PFSK-1 (cell line): ENCODE data around the gene AKAP6.

Experiments
- FOXP2 ChIP-seq: optimal IDR thresholded peaks from 2 replicates; pipeline ENCODE3; 2011; ENCODE audit warnings: borderline replicate concordance, control low read depth, inconsistent platforms; ENCODE audit not compliant: insufficient read depth; ENCODE audit errors: extremely low read length, extremely low read depth
- POLR2AphosphoS5 ChIP-seq: IDR thresholded peaks from 2 replicates; pipeline ENCODE4 v1.6.1; 2012; ENCODE audit warnings: low read depth, mild to moderate bottlenecking, control low read depth, low read length, moderate library complexity
- SIN3A ChIP-seq: IDR thresholded peaks from 2 replicates; pipeline ENCODE4 v1.6.1; 2012; ENCODE audit warnings: mild to moderate bottlenecking, low read length, moderate library complexity, borderline replicate concordance; ENCODE audit not compliant: insufficient read depth
- TAF1 ChIP-seq: IDR thresholded peaks from 2 replicates; pipeline ENCODE4 v1.6.1; 2012; ENCODE audit warnings: low read length, control low read depth, borderline replicate concordance; ENCODE audit not compliant: insufficient read depth
- TF ChIP-seq, protein P1 (sequence below), 2 experiments: IDR thresholded peaks; 2 replicates each; pipeline versions ENCODE4 v1.6.1 to v1.8.0; 2011 to 2012; ENCODE audit warnings: low read depth in 2 of 2, low read length in 2 of 2, control low read depth in 1 of 2, inconsistent platforms in 1 of 2, mild to moderate bottlenecking in 1 of 2, moderate library complexity in 1 of 2; ENCODE audit not compliant: insufficient read depth in 1 of 2

The AKAP6 gene

DNA sequence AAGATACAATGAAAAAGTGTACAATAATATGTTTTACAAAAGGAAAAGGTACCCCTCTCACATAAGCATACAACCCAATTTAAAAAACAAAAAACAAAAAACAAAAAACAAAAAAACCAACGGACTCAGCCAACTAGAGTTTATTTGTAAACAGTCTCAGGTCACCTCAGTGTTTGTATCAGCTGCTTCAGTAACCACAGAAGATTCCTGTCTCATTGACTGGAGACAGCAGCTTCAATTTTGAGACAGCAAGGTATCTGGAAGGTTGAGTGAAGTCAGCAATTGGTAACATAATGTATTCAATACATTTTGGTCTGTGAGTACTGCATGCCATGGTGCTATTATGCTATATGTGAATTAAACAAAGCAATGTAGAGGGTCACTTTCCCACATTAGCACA lies 201.7 kb downstream of the AKAP6 start:
- no peak for TF ChIP-seq FOXP2
- TF ChIP-seq TAF1, result no peak
- TF ChIP-seq, protein P1, sequence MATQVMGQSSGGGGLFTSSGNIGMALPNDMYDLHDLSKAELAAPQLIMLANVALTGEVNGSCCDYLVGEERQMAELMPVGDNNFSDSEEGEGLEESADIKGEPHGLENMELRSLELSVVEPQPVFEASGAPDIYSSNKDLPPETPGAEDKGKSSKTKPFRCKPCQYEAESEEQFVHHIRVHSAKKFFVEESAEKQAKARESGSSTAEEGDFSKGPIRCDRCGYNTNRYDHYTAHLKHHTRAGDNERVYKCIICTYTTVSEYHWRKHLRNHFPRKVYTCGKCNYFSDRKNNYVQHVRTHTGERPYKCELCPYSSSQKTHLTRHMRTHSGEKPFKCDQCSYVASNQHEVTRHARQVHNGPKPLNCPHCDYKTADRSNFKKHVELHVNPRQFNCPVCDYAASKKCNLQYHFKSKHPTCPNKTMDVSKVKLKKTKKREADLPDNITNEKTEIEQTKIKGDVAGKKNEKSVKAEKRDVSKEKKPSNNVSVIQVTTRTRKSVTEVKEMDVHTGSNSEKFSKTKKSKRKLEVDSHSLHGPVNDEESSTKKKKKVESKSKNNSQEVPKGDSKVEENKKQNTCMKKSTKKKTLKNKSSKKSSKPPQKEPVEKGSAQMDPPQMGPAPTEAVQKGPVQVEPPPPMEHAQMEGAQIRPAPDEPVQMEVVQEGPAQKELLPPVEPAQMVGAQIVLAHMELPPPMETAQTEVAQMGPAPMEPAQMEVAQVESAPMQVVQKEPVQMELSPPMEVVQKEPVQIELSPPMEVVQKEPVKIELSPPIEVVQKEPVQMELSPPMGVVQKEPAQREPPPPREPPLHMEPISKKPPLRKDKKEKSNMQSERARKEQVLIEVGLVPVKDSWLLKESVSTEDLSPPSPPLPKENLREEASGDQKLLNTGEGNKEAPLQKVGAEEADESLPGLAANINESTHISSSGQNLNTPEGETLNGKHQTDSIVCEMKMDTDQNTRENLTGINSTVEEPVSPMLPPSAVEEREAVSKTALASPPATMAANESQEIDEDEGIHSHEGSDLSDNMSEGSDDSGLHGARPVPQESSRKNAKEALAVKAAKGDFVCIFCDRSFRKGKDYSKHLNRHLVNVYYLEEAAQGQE (IDR thresholded peaks at IDR 0.05; ENCODE audit: insufficient read depth in 1 of 2, low read depth in 2 of 2, low read length in 2 of 2), result no peak
- no peak for TF ChIP-seq SIN3A
- no peak for TF ChIP-seq POLR2AphosphoS5

DNA sequence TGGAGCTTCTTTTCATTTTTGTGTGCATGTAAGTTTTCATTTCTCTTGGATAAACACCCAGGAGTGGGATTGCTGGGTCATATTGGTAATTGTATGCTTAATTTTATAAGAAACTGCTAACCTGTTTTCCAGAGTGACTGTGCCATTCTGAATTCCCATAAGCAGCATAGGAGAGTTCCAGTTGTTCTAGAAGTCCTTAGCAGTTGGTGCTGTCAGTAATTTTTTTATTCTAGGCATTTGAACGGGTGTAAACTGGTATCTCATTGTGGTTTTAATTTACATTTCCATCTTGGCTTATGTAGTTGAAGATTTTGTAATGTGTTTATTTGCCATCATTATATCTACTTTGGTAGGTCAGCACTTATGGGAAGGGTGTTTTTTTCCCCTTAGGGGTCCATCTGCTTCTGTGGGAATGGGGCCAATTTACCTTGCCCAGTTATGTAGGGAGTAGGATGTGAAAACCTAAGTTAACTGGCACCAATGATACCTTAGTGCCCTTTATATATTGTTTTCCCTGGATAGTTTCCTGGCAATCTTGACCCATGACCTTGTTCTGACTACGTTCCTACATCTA lies 202.9 kb downstream of the AKAP6 start:
- TF ChIP-seq TAF1, result no peak
- no peak for TF ChIP-seq FOXP2
- TF ChIP-seq, protein P1 (IDR thresholded peaks at IDR 0.05; ENCODE audit: insufficient read depth in 1 of 2, low read depth in 2 of 2, low read length in 2 of 2), result no peak
- TF ChIP-seq SIN3A, result no peak
- no peak for TF ChIP-seq POLR2AphosphoS5

DNA sequence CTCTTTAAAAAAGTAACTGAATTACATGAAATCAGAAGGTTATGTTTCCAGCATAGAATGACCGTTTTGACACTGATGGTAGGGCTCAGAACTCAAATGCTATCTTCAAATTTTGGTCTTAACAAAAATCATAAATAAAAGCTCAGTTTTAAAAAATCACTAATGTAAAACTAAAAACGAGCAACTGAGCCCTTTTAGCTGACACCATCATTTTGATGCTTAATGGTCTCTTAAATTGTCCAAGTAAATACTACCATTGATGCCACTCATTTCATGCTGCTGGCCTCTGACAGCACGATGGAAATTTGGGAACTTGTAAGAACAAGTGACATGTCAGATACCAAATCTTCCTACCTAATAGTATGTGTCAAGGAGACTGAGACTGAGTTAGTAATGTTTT lies 205.0 kb downstream of the AKAP6 start:
- TF ChIP-seq, protein P1 (IDR thresholded peaks at IDR 0.05; ENCODE audit: insufficient read depth in 1 of 2, low read depth in 2 of 2, low read length in 2 of 2), result no peak
- TF ChIP-seq TAF1, result no peak
- no peak for TF ChIP-seq FOXP2
- no peak for TF ChIP-seq POLR2AphosphoS5
- no peak for TF ChIP-seq SIN3A

DNA sequence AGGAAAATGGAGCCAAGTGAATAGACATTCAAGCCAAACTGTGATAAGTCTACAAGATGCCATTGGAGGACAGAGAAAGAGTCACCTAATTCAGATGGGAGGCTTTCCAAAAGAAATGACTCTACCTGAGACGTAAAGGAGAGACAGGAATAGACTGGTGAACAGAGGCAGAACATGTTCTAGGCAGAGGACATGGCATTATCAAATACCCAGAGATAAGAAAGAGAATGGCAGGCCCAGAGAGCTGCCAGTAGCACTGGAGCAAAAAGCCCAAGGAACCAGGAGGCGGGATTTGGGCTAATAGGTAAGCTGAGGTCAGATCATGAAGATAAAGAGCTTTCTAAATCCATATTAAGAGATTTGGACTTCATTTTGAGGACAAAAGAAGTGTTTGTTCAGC lies 207.1 kb downstream of the AKAP6 start:
- no peak for TF ChIP-seq TAF1

DNA sequence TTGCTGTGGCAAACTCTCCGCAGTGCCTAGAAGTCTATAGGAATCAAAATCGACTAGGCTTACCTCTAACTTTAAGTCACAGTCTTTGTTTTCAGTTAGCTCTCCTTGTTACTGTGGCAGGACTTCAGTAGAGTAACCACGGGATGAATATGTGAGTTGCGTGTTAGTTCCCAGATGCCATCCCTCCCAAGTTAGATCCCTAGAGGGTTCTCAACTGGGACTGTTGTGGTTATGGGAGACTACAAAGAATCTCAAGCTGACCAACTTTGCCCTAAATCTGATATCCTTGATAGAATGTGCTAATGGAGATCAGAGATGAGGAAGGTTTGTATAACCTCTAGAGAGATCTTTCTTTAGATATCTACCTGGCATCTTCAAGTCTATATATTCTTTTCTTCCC lies 208.1 kb downstream of the AKAP6 start:
- TF ChIP-seq SIN3A, result no peak
- no peak for TF ChIP-seq POLR2AphosphoS5
- TF ChIP-seq TAF1, result no peak
- TF ChIP-seq, protein P1 (IDR thresholded peaks at IDR 0.05; ENCODE audit: insufficient read depth in 1 of 2, low read depth in 2 of 2, low read length in 2 of 2), result no peak
